Activated CD4-positive, alpha-beta T cell treated with anti-CD3 and anti-CD28 coated beads, Interleukin-2, amount 10 ng/mL, durations not matched to agents 24 days and 14 days (primary cell): Measurements from ENCODE around the gene CYSTM1. TPM values are rescaled to one million over a fixed set of nuclear protein-coding genes. Genes with fewer than 3 reads are reported as not detected.
"Not testable (repeated sequence)": the region's sequence is repeated elsewhere in the genome, so short reads cannot be mapped to it uniquely, and the experiment has no call there.

ENCODE experiments used
- DNase-seq: peaks from one replicate; pipeline ENCODE4 v3.0.0; 2022
- H3K27ac Mint-ChIP-seq: one replicate; pipeline ENCODE4 v1.8.0; 2022; ENCODE audit warnings: mild to moderate bottlenecking, mixed read lengths
- H3K27me3 Mint-ChIP-seq: one replicate; pipeline ENCODE4 v1.8.0; 2022; ENCODE audit warnings: mixed read lengths
- H3K36me3 Mint-ChIP-seq: one replicate; pipeline ENCODE4 v1.8.0; 2022; ENCODE audit warnings: low read depth, mild to moderate bottlenecking, mixed read lengths
- H3K4me1 Mint-ChIP-seq: one replicate; pipeline ENCODE4 v1.8.0; 2021; ENCODE audit warnings: mixed read lengths
- H3K4me3 Mint-ChIP-seq: one replicate; pipeline ENCODE4 v1.8.0; 2022; ENCODE audit warnings: mild to moderate bottlenecking, moderate library complexity, mixed read lengths
- H3K9me3 Mint-ChIP-seq: one replicate; pipeline ENCODE4 v1.8.0; 2021; ENCODE audit warnings: mixed read lengths
- intact Hi-C: fragments of 100-400 bp; cut with micrococcal nuclease; formaldehyde crosslinking; loops from one replicate; pipeline ENCODE4 v1.15.1; 2023
- total RNA-seq: library from RNA; stranded (reverse); gene quantifications from 2 replicates; pipeline ENCODE4 v1.2.3, GENCODE V29; 2022

CYSTM1 gene
- total RNA-seq, 1 donor from 2014 or later: 17.3 TPM

GRCh38 chr5:140192715-140193430, 17.9 kb downstream of the CYSTM1 start:
- H3K9me3 Mint-ChIP-seq: peaks cover 4% of the 10 kb centered on the region
- peaks cover 10% of the 10 kb centered on the region for H3K27me3 Mint-ChIP-seq
- no peaks in the 10 kb centered on the region for H3K4me1 Mint-ChIP-seq
- DNase-seq: no peak
- no peak overlapping the region for H3K27ac Mint-ChIP-seq
- intact Hi-C loops: no loop called here
- H3K36me3 Mint-ChIP-seq: peaks cover 3% of the 10 kb centered on the region
- no peak overlapping the region for H3K4me3 Mint-ChIP-seq

DNA sequence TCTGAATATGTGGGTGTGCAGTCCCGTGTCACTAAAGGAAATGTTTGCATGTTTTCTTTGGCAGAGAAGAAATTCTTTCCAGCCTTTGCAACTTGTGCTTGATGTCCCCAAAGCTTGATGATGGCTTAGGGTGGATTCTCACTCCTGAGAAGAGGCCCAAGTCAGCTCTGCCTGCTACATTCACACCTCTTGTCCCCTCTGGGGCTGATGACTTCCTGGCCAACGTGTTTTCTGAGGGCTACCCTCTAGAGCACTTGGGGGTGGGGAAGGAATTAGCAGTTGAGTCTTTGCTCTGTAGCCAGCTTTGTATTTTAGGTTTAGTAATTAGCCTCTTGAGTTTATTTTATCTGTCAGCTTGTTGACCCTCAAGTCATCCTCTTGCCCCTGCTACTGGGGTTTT, 19.7 kb downstream of the CYSTM1 start:
- intact Hi-C loops: no loop called here
- DNase-seq: no peak
- no peaks in the 10 kb centered on the region for H3K4me1 Mint-ChIP-seq
- H3K9me3 Mint-ChIP-seq: peaks cover 7% of the 10 kb centered on the region
- H3K27ac Mint-ChIP-seq: no peak overlapping the region
- no peak overlapping the region for H3K4me3 Mint-ChIP-seq
- H3K36me3 Mint-ChIP-seq: no peaks in the 10 kb centered on the region
- H3K27me3 Mint-ChIP-seq: peaks cover 10% of the 10 kb centered on the region

DNA sequence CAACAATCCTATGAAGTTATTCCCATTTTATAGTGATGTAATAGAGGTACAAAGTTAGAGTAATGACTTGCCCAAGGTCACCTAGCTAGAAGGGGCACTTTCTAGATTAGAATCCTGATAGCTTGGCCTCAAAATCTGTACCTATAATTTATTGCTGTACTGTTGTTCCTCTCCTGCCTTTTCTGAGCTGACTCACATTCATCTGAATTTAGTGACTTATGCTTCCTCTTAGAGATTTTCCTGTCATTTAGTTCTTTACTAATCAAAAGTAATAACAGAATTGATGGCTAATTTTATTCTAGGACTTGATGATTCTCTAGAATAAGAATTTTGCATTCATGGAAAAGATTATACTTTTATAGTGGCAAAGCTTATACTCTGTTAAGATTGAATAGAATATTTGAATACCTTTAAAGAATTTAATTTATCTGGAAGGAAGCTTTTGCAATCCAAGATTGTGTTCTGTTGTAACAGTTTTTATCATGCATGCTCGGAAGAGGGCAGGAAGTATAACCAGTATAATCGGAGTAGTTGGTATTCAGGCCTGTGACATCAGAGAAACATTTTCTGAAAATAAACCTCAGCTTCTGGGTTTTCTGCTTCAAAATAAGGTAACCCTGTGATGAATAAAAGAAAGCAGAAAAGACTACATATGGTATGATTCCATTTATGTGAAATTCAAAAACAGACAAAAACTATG, 21.3 kb downstream of the CYSTM1 start:
- intact Hi-C loops: no loop called here
- H3K36me3 Mint-ChIP-seq: no peaks in the 10 kb centered on the region
- H3K27ac Mint-ChIP-seq: no peak overlapping the region
- no peak for DNase-seq
- no peak overlapping the region for H3K4me3 Mint-ChIP-seq
- H3K9me3 Mint-ChIP-seq: peaks cover 7% of the 10 kb centered on the region
- H3K27me3 Mint-ChIP-seq: peaks cover 2% of the 10 kb centered on the region
- H3K4me1 Mint-ChIP-seq: no peaks in the 10 kb centered on the region

DNA sequence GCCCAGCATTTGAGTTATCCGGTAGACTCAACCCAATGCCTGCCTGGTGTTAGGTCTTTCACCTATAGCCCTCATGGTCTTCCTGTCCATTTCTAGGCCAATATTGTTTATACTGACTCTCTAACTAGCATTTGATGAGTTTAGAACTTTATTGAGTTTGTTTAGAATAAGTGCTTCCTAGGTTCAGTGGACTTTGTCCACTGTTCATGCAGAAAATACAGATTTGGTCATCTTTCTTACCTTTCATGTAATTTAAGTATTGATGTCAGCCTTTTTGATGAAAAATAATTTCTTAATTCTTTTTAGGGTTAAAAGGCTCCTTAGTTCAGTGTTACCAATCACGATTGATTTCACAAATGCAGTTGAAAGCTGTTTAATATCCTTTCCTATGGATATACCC, 22.0 kb downstream of the CYSTM1 start:
- DNase-seq: no peak
- intact Hi-C loops: no loop called here
- no peaks in the 10 kb centered on the region for H3K4me1 Mint-ChIP-seq
- H3K9me3 Mint-ChIP-seq: peaks cover 7% of the 10 kb centered on the region
- H3K27me3 Mint-ChIP-seq: peaks cover 4% of the 10 kb centered on the region
- H3K4me3 Mint-ChIP-seq: no peak overlapping the region
- peaks cover 2% of the 10 kb centered on the region for H3K36me3 Mint-ChIP-seq
- no peak overlapping the region for H3K27ac Mint-ChIP-seq

GRCh38 chr5:140198915-140199314, 23.9 kb downstream of the CYSTM1 start:
- DNase-seq, H3K36me3 Mint-ChIP-seq, H3K4me1 Mint-ChIP-seq, H3K9me3 Mint-ChIP-seq, intact Hi-C loops, H3K27me3 Mint-ChIP-seq, H3K27ac Mint-ChIP-seq, H3K4me3 Mint-ChIP-seq: not testable (repeated sequence)

DNA sequence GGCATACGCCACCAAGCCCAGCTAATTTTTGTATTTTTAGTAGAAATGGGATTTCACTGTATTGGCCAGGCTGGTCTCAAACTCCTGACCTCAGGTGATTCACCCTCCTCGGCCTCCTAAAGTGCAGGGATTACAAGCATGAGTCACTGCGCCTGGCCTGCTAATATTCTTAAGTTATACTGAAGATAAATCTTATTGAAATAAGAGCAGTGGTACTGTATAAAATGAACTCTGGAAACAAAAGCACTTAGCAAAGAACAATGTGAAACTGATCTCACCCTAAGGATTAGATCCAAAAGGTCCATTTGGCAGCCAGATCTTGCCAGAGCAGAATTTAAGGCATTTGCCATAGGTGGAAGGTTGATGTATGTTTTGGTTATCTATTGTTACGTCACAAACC, 27.1 kb downstream of the CYSTM1 start:
- no peaks in the 10 kb centered on the region for H3K4me1 Mint-ChIP-seq
- H3K4me3 Mint-ChIP-seq: no peak overlapping the region
- DNase-seq: no peak
- no peak overlapping the region for H3K27ac Mint-ChIP-seq
- H3K9me3 Mint-ChIP-seq: peaks cover 7% of the 10 kb centered on the region
- peaks cover 2% of the 10 kb centered on the region for H3K36me3 Mint-ChIP-seq
- intact Hi-C loops: no loop called here
- peaks cover 2% of the 10 kb centered on the region for H3K27me3 Mint-ChIP-seq

DNA sequence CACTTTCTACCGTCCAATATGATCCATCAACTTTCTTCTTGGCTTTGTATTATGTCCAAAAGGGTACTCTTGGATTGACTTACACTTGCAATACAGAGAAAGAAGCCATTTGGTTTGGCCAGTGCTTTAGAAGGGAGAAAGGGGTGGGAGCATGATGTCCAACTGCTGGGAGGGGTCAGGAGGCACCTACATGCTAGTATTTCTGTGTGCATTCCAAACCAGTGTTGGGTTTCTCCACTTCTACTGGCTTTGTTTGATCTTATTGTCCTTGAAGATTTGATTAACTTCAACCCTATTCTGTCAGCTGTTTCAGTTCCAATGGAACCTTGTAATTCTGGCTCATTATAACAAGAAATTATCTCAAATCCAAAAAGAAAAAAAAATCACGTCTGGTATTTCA, 27.6 kb downstream of the CYSTM1 start:
- no peak for DNase-seq
- Mint-ChIP-seq H3K36me3 (peaks cover 2% of the 10 kb centered on the region), H3K4me3 (no peak overlapping the region), H3K27ac (no peak overlapping the region), H3K4me1 (peaks cover 4% of the 10 kb centered on the region), H3K9me3 (peaks cover 7% of the 10 kb centered on the region), H3K27me3 (peaks cover 2% of the 10 kb centered on the region)
- intact Hi-C loops: no loop called here

DNA sequence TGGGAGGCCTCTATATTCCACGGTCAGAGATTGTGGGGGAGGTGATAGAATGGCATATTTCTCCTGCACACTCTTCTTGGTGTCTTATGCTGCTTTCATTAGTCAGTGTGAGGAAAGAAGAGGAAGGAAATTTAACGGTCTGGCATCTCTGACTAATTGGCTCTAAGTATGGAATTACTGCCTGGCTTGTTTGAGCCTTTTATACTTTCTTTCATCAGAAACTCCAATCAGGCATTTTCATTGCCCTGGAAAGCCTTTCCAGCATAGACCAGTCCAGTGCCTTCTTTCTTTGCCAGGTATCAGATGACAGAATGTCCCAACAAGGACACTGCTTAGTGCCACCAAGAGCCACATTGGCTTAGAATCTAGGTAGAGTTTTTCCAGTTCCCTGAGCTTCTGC, 30.2 kb downstream of the CYSTM1 start:
- Mint-ChIP-seq H3K4me1 (peaks cover 6% of the 10 kb centered on the region), H3K27me3 (peaks cover 2% of the 10 kb centered on the region), H3K36me3 (peaks cover 2% of the 10 kb centered on the region), H3K9me3 (no peaks in the 10 kb centered on the region), H3K4me3 (no peak overlapping the region), H3K27ac (no peak overlapping the region)
- intact Hi-C loops: no loop called here
- DNase-seq: no peak

GRCh38 chr5:140205952-140206351, 31.0 kb downstream of the CYSTM1 start:
- H3K4me3 Mint-ChIP-seq: no peak overlapping the region
- peaks cover 2% of the 10 kb centered on the region for H3K27me3 Mint-ChIP-seq
- peaks cover 2% of the 10 kb centered on the region for H3K36me3 Mint-ChIP-seq
- H3K9me3 Mint-ChIP-seq: no peaks in the 10 kb centered on the region
- no peak overlapping the region for H3K27ac Mint-ChIP-seq
- intact Hi-C loops: no loop called here
- no peak for DNase-seq
- peaks cover 6% of the 10 kb centered on the region for H3K4me1 Mint-ChIP-seq

DNA sequence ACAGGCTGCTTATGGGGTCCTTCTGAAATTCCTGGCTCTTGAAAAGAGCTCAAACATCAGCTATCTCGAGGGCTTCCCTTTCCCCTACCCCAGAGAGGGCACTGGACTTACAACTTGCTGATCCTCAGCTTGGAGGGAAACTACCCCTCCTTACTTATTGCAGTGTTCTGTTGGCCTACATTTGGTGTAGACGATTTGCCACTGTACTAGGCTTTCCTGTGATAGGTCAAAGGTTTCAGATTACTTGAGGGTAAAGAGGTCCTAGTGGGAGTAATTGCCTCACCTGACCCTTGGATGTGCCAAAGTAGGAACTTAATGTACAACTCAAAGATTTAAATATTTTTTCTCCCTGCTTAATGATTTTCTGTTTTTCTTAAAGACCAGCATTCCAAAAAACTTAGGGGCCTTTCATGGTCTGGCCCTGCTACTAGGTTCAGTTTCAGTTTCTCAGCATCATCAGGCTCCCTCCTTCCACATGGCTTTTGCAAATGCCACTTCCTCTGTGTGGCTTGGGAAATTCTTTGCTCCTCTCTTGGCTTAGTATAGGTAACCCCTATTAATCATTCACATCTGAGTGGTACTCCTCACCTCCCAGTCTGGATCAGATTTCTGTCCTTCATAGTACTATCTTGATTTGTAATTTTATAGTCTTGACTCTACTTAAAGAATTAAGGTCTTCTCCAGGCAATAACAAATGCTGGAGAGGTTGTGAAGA, 32.4 kb downstream of the CYSTM1 start:
- Mint-ChIP-seq H3K4me1 (peaks cover 6% of the 10 kb centered on the region), H3K27ac (no peak overlapping the region), H3K36me3 (no peaks in the 10 kb centered on the region), H3K4me3 (no peak overlapping the region), H3K27me3 (no peaks in the 10 kb centered on the region), H3K9me3 (no peaks in the 10 kb centered on the region)
- DNase-seq: no peak
- intact Hi-C loops: no loop called here

DNA sequence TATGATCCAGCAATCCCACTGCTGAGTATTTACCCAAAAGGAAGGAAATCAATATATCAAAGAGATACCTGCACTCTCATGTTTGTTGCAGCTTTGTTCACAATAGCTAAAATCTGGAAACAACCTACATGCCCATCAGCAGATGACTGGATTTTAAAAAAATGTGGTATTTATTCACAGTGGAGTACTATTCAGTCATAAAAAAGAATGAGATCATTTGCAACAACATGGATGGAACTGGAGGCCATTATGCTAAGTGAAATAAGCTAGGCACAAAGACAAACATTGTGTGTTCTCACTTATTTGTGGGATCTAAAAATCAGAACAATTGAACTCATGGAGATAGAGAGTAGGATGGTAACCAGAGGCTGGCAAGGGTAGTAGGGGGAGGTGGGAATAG, 33.1 kb downstream of the CYSTM1 start:
- intact Hi-C loops: no loop called here
- no peaks in the 10 kb centered on the region for H3K27me3 Mint-ChIP-seq
- H3K36me3 Mint-ChIP-seq: no peaks in the 10 kb centered on the region
- H3K4me1 Mint-ChIP-seq: peaks cover 6% of the 10 kb centered on the region
- H3K9me3 Mint-ChIP-seq: no peaks in the 10 kb centered on the region
- no peak for DNase-seq
- H3K4me3 Mint-ChIP-seq: no peak overlapping the region
- H3K27ac Mint-ChIP-seq: no peak overlapping the region

GRCh38 chr5:140213370-140213983, 38.5 kb downstream of the CYSTM1 start:
- Mint-ChIP-seq H3K36me3 (no peaks in the 10 kb centered on the region), H3K9me3 (no peaks in the 10 kb centered on the region), H3K4me1 (peaks cover 5% of the 10 kb centered on the region), H3K4me3 (no peak overlapping the region), H3K27ac (no peak overlapping the region), H3K27me3 (no peaks in the 10 kb centered on the region)
- DNase-seq: no peak
- intact Hi-C loops: no loop called here

DNA sequence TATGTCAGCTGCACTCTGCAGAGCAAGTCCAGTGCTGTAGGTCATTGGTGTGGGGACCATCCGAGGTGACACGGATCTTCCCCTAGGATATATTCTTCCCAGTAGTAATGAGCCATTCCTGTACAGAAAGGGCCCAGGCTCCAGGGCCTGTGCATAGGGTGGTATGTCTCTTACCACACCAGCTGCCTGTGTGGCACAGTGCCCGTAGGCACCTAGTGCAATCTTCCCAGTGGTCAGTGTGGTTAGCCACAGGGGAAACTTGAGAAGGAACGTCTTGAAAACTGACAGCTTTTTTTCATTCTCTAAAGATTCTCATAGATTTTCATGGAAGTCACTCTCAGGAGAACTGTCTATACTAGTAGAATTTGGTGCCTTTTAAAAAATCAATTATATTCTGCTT, 39.8 kb downstream of the CYSTM1 start:
- Mint-ChIP-seq H3K36me3 (no peaks in the 10 kb centered on the region), H3K9me3 (no peaks in the 10 kb centered on the region), H3K4me3 (no peak overlapping the region), H3K4me1 (peaks cover 6% of the 10 kb centered on the region), H3K27me3 (no peaks in the 10 kb centered on the region), H3K27ac (no peak overlapping the region)
- no peak for DNase-seq
- intact Hi-C loops: no loop called here

DNA sequence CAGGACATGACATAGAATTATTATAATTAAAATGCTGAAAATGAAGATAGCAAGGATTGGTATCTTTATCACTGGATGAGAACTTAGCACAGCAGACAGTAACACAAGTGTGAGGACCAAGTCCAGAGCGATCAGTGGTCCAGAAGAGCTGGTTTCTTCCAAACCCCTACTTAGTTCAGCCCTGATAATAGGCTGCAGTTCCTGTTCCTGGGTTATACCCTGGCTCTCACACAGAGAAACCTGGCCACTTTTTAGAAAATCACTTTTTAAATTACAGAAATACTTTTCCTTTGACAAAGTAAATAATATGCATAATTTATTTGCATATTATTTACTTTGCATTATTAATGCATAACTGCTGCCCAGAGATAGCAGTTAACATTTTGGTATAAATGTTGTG, 40.3 kb downstream of the CYSTM1 start:
- no peaks in the 10 kb centered on the region for H3K27me3 Mint-ChIP-seq
- H3K36me3 Mint-ChIP-seq: no peaks in the 10 kb centered on the region
- intact Hi-C loops: no loop called here
- no peak overlapping the region for H3K27ac Mint-ChIP-seq
- no peaks in the 10 kb centered on the region for H3K9me3 Mint-ChIP-seq
- DNase-seq: no peak
- peaks cover 10% of the 10 kb centered on the region for H3K4me1 Mint-ChIP-seq
- H3K4me3 Mint-ChIP-seq: no peak overlapping the region
